ENCODE data around the gene ENPP4.

- TF ChIP-seq POLR2A (IDR thresholded peaks at IDR 0.05), result no peak
- no peak for TF ChIP-seq CTCF (IDR thresholded peaks at IDR 0.05)
These were observed 24.2 kb upstream of the ENPP4 start for GRCh38 chr6:46105568-46105967.
